ENCODE data around the gene NMT1.

DNA sequence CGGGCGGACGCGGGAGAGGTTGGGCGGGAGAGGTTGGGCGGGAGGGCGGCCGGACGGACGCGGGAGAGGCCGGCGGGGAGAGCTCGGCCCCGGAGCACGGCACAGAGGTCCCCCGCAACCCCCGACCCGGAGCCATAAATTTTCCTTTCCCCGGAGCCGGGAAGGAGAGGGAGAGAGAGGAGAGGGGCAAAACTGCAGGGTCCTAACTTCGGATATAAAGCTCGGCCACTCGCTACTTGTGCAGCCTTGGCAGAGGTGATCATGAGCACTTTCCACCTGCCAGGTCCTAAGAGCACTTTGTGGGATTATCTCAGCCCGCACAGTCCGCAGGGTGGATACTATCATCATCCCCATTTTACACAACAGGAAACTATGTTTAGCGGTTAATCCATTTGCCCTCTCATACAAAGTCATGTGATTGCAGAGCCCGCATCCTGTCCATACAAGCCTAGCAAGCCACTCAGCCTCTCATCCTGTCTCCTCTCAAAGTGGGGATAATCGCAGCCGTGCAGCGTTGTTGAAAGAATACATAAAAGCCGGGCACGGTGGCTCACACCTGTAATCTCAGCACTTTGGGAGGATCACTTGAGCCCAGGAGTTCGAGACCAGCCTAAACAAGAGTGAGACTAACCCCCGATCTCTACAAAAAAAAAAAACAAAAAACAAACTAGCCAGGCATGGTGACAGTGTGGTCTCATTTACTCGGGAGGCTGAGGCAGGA, 8.9 kb upstream of the NMT1 start:
- TF ChIP-seq, protein P1, sequence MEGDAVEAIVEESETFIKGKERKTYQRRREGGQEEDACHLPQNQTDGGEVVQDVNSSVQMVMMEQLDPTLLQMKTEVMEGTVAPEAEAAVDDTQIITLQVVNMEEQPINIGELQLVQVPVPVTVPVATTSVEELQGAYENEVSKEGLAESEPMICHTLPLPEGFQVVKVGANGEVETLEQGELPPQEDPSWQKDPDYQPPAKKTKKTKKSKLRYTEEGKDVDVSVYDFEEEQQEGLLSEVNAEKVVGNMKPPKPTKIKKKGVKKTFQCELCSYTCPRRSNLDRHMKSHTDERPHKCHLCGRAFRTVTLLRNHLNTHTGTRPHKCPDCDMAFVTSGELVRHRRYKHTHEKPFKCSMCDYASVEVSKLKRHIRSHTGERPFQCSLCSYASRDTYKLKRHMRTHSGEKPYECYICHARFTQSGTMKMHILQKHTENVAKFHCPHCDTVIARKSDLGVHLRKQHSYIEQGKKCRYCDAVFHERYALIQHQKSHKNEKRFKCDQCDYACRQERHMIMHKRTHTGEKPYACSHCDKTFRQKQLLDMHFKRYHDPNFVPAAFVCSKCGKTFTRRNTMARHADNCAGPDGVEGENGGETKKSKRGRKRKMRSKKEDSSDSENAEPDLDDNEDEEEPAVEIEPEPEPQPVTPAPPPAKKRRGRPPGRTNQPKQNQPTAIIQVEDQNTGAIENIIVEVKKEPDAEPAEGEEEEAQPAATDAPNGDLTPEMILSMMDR (IDR thresholded peaks at IDR 0.05; ENCODE audit: poor library complexity), result no peak
- no peak for TF ChIP-seq EZH2 (IDR thresholded peaks at IDR 0.05; ENCODE audit: borderline replicate concordance)
